ENCODE data around the gene NFAM1.

The NFAM1 gene

GRCh38 chr22:42389143-42389542, 43.1 kb downstream of the NFAM1 start:
- H3K27ac ChIP-seq = no peak overlapping the region
- TF ChIP-seq CTCF (IDR thresholded peaks at IDR 0.05) = no peak
- TF ChIP-seq ZFX (IDR thresholded peaks at IDR 0.05; ENCODE audit: borderline replicate concordance) = no peak

DNA sequence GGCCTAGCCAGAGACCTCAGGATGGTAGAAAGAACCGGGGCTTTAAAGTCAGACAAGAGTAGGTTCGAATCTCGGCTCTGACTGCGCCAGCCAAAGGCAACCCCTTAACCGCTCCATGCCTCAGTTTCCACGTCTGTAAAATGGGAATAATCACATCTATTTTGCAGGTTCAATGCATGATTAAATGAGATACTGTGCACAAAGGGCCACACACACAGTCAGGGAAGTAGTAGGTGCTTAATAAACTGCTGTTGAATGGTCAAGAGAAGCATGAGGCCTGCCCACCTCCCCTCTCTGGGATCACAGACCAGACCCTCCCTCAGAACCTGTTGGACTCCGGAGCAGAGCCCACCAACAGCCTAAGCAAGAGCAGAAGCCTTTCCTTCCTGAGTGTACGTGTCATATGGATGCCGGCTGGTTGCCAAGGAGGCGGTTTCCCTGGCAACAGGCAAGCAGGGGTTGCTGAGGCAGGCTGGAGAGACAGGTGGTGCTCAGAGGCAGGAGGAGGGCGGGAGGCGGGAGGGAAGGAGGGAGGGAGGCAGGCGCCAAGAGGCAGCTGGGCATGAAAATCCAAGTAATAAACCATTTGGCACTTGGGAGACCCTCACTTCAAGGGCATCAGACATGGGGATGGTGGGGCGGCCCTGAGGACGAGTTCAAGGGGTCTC, 43.9 kb downstream of the NFAM1 start:
- TF ChIP-seq ZFX (IDR thresholded peaks at IDR 0.05; ENCODE audit: borderline replicate concordance) (no peak), CTCF (IDR thresholded peaks at IDR 0.05) (no peak)
- no peak overlapping the region for H3K27ac ChIP-seq

GRCh38 chr22:42387631-42388030, 44.6 kb downstream of the NFAM1 start:
- no peak overlapping the region for H3K27ac ChIP-seq
- TF ChIP-seq CTCF (IDR thresholded peaks at IDR 0.05) (no peak), ZFX (IDR thresholded peaks at IDR 0.05; ENCODE audit: borderline replicate concordance) (no peak)

DNA sequence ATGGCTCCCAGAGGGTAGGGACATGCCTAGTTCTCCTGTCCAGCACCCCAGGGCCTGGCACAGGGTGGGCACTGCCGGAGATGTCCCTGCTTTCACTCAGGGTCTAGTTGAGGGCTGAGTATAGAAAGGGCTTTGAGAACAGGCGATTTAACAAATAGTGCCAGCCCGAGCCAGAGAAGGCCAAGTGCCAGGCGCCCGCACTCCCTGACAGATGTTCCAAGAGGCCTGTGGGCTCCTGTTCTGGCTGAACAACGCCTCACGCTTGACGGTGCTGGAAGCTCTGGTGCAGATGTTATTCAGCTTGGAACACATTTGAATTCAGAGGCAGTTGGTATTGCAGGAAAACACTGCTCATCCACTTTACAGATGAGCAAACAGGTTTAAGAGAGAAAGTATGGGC, 46.5 kb downstream of the NFAM1 start:
- H3K27ac ChIP-seq = no peak overlapping the region

GRCh38 chr22:42384506-42384905, 47.7 kb downstream of the NFAM1 start:
- H3K27ac ChIP-seq = no peak overlapping the region
- no peak for TF ChIP-seq CTCF (IDR thresholded peaks at IDR 0.05)
- TF ChIP-seq ZFX (IDR thresholded peaks at IDR 0.05; ENCODE audit: borderline replicate concordance) = no peak

More for the DNA sequence above, 46.5 kb downstream of the NFAM1 start:
- TF ChIP-seq ZFX (IDR thresholded peaks at IDR 0.05; ENCODE audit: borderline replicate concordance) (no peak), CTCF (IDR thresholded peaks at IDR 0.05) (no peak)

- H3K27ac ChIP-seq = no peak overlapping the region
- no peak for TF ChIP-seq ZFX (IDR thresholded peaks at IDR 0.05; ENCODE audit: borderline replicate concordance)
- no peak for TF ChIP-seq CTCF (IDR thresholded peaks at IDR 0.05)
Measured at GRCh38 chr22:42383851-42384417, 48.3 kb downstream of the NFAM1 start.

DNA sequence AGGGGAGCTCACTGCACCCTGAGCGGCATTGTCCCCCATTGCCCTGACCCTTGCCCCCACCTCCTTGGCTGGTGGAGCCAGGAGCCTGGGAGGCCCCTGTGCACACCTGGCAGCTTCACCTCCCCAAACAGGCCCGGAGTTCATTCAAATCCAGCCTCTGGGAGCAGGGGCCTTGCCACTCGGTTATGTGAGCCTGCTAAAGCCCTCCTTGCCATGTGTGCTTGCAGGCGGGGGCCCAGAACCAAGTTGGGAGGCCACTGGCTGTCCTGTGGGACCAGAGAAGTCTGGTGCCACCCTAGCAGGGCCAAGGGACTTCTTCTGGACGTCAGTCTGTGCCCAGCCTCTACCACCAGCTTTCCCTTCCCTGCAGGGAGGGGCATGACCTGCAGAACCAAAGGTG, 48.9 kb downstream of the NFAM1 start:
- TF ChIP-seq CTCF (IDR thresholded peaks at IDR 0.05) (no peak), ZFX (IDR thresholded peaks at IDR 0.05; ENCODE audit: borderline replicate concordance) (no peak)

More for the DNA sequence above, 48.9 kb downstream of the NFAM1 start:
- no peak overlapping the region for H3K27ac ChIP-seq

All from 22Rv1 (cell line).